AG04449 (cell line): ENCODE data around the gene GRAMD2A.

Source experiments
- CTCF ChIA-PET: fragments of 350-600 bp; formaldehyde crosslinking; extraction: SDS; loops from one replicate; lab custom pipeline; 2021; ENCODE audit warnings: antibody characterized with exemption; lab: Yijun Ruan, JAX
- POLR2A ChIA-PET: fragments of 400-600, 350-600 bp; formaldehyde crosslinking; extraction: SDS; loops from one replicate; lab custom pipeline; 2020; ENCODE audit warnings: antibody characterized with exemption, inconsistent platforms; lab: Yijun Ruan, JAX
- DNase-seq: peaks from one replicate; pipeline ENCODE4 v3.0.0-alpha.2; 2010; ENCODE audit warnings: low read depth, low spot score
- H3K4me3 ChIP-seq: 2 replicates; pipeline ENCODE4 v1.5.1; 2011; ENCODE audit warnings: low read depth, mild to moderate bottlenecking, control low read depth, low read length
- TF ChIP-seq, protein P1 (sequence below): IDR thresholded peaks from one replicate; pipeline ENCODE4 v1.5.1; 2011; ENCODE audit warnings: mild to moderate bottlenecking, moderate library complexity, low read length, control low read depth, inconsistent platforms; ENCODE audit not compliant: insufficient read depth; ENCODE audit errors: missing control alignments

GRAMD2A gene

DNA sequence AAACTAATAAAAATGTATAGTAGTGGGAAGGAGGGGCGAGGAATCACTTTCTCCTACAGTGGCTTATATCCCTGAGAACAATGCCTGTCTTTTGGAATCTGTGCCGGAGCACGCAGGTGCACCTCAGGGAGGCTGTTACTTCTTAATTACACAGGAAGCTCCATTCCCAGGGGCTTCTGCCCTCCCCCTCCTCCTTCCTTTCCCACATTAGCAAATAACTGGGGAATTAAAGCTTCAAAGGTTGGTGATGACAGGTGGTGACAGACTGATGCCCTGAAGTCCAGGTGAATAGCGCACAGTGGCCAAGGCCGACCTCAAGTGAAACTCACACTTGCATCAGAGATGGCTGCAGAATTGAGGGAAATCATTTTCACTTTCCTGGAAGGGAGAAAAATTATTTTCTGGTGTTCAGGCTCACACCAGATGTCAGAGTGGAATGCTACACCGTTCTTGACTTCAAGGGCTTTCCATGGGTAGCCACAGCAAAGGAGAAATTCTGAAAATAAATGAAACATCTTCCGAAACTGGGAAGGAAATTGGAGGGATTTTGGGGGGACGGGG, 3.7 kb downstream of the GRAMD2A start:
- TF ChIP-seq, protein P1, sequence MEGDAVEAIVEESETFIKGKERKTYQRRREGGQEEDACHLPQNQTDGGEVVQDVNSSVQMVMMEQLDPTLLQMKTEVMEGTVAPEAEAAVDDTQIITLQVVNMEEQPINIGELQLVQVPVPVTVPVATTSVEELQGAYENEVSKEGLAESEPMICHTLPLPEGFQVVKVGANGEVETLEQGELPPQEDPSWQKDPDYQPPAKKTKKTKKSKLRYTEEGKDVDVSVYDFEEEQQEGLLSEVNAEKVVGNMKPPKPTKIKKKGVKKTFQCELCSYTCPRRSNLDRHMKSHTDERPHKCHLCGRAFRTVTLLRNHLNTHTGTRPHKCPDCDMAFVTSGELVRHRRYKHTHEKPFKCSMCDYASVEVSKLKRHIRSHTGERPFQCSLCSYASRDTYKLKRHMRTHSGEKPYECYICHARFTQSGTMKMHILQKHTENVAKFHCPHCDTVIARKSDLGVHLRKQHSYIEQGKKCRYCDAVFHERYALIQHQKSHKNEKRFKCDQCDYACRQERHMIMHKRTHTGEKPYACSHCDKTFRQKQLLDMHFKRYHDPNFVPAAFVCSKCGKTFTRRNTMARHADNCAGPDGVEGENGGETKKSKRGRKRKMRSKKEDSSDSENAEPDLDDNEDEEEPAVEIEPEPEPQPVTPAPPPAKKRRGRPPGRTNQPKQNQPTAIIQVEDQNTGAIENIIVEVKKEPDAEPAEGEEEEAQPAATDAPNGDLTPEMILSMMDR = no peak
- no peak overlapping the region for H3K4me3 ChIP-seq
- DNase-seq = no peak
- ChIA-PET CTCF (interaction anchor here (1.2 kb wide), 1 partner anchor 450 kb away, joined by 3 read pairs; no protein-coding TSS in a partner anchor), POLR2A (no interaction called here)

GRCh38 chr15:72192416-72192815, 5.2 kb downstream of the GRAMD2A start:
- no peak overlapping the region for H3K4me3 ChIP-seq
- TF ChIP-seq, protein P1 = no peak
- ChIA-PET POLR2A (no interaction called here), CTCF (no interaction called here)
- no peak for DNase-seq

GRCh38 chr15:72189250-72189902, 8.2 kb downstream of the GRAMD2A start:
- H3K4me3 ChIP-seq = no peak overlapping the region
- ChIA-PET POLR2A (no interaction called here), CTCF (interaction anchor here (0.8 to 1.0 kb wide), 4 partner anchors 9 to 436 kb away, joined by 3 to 5 read pairs (median 4); no protein-coding TSS in a partner anchor)
- TF ChIP-seq, protein P1 = no peak
- DNase-seq = no peak

DNA sequence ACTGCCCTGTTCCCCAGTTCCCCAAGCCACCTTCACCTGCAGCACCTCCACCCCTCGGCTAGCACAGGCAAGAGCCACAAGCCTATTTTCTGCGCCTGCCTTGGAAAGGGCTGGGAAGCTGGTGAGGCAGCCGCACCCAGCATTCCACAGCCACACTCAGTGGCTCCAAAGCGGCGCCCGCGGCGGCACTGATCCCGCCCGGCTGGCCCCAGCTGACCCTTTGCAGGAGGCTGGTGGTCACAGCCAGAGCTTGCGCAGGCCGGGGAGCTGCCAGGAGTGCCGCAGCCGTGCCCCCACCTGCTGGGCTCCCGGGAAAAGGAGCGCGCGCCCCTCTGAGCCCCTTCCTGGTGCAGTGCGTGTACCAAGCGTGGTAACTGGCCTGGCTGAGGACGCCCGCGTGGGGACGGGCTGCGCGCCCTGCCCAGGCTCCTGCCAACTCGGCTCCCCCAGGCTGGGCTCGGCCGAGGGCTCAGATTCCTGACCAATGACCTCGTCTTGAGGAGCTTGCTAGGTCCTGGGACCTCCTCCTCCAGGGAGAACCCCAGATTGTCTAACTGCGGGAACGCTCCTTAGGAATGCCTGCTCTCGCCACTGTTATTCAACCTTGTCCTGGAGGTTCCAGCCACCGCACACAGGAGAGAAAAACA, 13.3 kb downstream of the GRAMD2A start:
- POLR2A ChIA-PET = no interaction called here
- CTCF ChIA-PET = no interaction called here
- TF ChIP-seq, protein P1 = no peak
- no peak for DNase-seq
- peak overlapping the region; percentile 40 for H3K4me3 ChIP-seq

GRCh38 chr15:72183781-72184164, 13.8 kb downstream of the GRAMD2A start:
- peak overlapping the region; percentile 40 for H3K4me3 ChIP-seq
- DNase-seq = no peak
- POLR2A ChIA-PET = no interaction called here
- CTCF ChIA-PET = no interaction called here
- TF ChIP-seq, protein P1 = no peak

DNA sequence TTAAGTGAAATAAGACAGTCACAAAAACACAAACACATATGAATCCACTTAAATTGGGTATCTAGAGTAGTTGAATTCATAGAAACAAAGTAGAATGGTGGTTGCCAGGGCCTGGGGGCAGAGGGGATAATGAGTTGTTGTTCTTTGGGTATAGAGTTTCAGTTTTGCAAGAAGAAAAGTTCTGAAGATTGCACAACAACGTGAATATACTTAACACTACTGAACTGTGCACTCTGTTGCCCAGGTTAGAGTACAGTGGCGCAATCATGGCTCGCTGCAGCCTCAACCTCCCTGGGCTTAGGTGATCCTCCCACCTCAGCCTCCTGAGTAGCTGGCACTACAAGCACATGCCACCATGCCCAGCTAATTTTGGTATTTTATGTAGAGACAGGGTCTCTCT, 14.9 kb downstream of the GRAMD2A start:
- CTCF ChIA-PET = no interaction called here

More for the DNA sequence above, 14.9 kb downstream of the GRAMD2A start:
- POLR2A ChIA-PET = no interaction called here
- no peak overlapping the region for H3K4me3 ChIP-seq
- TF ChIP-seq, protein P1 = no peak
- no peak for DNase-seq
